Fibroblast of villous mesenchyme (primary cell): Measurements from ENCODE around the gene PDE4D. TPM values are rescaled to one million over a fixed set of nuclear protein-coding genes. Genes with fewer than 3 reads are reported as not detected.

Experiments
- DNase-seq: peaks from one replicate; pipeline ENCODE4 v3.0.0-alpha.2; 2010; ENCODE audit warnings: low read depth
- H3K4me3 ChIP-seq: 2 replicates; pipeline ENCODE4 v1.5.1; 2011; ENCODE audit warnings: low read depth, mild to moderate bottlenecking, low read length
- CTCF ChIP-seq: IDR thresholded peaks from 2 replicates; pipeline ENCODE4 v1.5.1; 2012; ENCODE audit warnings: low read depth, mild to moderate bottlenecking, low read length; ENCODE audit not compliant: insufficient read depth
- total RNA-seq: library from RNA; depleted of rRNA; stranded (reverse); fragments of >200 nt; gene quantifications from 2 replicates; pipeline ENCODE4 v1.2.3, GENCODE V29; 2012

The PDE4D gene
- total RNA-seq, 1 donor: 6.0 TPM

DNA sequence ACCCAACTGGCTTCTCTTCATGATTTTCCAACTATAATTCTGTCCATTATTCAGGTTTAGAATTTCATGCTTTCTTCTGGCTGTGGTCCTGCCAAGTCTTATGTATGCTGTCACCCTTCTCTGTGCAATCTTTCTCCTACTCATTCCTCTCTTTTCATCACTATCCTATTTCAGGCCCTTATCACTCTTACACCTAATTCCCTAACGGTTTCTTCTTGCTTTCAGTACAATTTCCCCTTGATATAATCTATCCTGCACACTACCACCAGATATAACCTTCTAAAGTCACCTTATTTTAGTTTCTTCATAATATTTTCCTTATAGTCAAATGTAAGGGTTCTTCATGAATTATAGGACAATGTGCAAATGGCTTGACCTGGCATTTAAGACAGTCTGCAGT lies 874.4 kb downstream of the PDE4D start:
- TF ChIP-seq CTCF: no peak
- H3K4me3 ChIP-seq: no peak overlapping the region
- DNase-seq: no peak

- no peak overlapping the region for H3K4me3 ChIP-seq
- no peak for DNase-seq
- TF ChIP-seq CTCF: no peak
These were observed 876.6 kb downstream of the PDE4D start for GRCh38 chr5:59016925-59017324.

DNA sequence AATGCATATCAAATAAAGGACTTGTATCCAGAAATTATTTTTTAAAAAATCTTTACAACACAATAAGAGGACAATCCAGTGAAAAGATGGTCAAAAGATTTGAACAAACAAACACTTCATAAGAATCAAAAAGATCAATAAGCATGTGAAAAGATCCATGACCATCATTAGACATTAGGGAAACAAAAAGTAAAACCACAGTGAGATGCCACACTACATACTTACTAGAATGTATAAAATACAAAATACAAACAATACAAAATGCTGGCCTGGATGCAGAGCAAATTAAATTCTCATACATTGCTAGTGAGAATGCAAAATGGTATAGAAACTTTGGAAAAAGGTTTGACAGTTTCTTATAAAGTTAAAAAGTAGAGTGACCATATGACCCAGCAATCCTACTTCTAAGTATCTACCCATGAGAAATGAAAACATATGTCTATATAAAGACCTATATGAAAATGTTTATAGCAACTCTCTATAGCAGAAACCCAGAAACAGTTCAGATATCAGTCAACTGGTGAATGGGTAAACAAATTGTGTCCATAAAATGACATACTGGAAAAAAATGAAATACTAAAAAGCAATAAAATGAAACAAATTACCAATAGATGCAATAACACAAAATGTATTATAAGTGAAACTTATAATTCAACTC lies 884.6 kb downstream of the PDE4D start:
- no peak for DNase-seq
- TF ChIP-seq CTCF: no peak
- no peak overlapping the region for H3K4me3 ChIP-seq

DNA sequence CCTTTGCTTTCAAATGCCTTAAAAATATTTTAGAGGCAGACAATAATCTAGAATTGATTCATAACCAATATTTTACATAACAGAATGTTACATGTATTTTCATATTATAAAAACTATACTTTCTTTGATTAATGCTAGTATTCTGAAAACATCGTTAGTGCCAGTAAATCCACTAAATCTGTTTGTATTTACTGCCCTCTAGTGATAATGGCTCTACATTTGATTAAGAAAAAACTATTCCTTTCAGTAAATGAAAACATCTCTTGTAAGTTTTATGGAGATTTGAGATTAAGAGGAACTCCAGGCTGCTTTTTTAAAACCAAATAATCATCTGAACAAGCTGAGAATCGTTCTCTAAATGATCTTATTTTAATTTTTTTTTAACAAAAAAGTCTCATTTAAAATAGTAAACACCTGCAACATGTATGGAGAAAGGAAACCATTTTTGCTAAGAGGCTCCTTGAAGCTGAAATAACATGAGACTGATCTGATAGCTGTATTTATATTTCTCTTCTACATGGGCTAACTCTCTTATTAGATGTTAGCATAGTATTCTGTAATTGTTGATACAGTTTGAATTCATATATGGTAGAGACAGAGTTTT lies 886.0 kb downstream of the PDE4D start:
- DNase-seq: peak; percentile 45
- peak; percentile 39 for TF ChIP-seq CTCF
- no peak overlapping the region for H3K4me3 ChIP-seq

DNA sequence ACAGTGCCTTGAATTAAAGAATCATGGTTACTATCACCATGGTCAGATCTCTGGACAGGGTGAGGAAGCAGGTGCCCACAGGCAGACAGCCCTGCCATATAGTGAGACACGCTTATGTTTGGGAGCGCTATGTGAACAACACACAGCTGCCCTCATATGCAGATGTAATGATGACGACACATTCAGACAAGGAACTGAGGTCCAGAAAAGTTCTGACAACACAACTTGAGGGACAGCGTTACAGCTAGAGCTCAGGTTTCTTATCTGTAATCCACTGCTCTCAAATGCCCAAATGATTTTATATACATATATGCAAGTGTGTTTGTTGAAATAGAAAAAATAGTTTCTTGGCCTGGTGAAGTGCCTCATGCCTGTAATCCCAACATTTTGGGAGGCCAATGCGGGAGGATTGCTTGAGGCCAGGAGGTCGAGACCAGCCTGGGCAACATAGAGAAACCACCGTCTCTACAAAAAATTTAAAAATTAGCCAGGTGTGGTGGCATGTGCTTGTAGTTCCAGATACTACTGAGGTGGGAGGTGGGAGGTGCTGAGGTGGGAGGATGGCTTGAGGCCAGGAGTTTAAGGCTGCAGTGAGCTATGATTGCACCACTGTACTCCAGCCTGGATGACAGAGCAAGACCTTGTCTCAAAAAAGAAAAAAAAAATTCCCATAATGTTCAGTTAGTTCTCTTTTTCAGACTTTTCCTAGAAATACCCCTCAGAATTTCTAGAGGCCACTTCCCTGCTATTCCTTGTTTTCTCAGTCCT lies 887.4 kb downstream of the PDE4D start:
- TF ChIP-seq CTCF: no peak
- no peak for DNase-seq
- no peak overlapping the region for H3K4me3 ChIP-seq

DNA sequence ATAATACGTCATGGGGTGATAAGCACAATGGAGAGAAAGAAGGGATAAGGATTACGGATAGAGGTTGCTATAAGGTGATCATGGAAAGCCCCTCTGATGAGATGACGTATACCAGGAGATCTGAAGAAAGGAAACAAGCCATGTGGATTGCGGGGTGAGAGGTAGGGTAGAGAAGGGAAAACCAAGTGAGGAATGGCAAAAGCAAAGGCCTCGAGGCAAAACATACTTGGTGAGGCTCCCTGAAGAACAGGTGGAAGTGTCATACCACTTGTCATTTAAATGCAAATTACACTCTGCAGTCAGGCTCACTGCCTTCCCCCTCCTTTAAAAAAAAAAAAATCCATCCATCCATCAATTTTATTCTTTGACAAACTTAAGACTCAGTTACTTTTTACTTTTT lies 889.9 kb downstream of the PDE4D start:
- TF ChIP-seq CTCF: no peak
- no peak for DNase-seq
- no peak overlapping the region for H3K4me3 ChIP-seq
